Retina (tissue), 1 donor: ENCODE measurements around the gene SESN1.
"Not testable (repeated sequence)": the region's sequence is repeated elsewhere in the genome, so short reads cannot be mapped to it uniquely, and the experiment has no call there.

Experiments used
- DNase-seq: peaks from one replicate; pipeline ENCODE4 v3.0.0-alpha.2; 2016

SESN1 gene

DNA sequence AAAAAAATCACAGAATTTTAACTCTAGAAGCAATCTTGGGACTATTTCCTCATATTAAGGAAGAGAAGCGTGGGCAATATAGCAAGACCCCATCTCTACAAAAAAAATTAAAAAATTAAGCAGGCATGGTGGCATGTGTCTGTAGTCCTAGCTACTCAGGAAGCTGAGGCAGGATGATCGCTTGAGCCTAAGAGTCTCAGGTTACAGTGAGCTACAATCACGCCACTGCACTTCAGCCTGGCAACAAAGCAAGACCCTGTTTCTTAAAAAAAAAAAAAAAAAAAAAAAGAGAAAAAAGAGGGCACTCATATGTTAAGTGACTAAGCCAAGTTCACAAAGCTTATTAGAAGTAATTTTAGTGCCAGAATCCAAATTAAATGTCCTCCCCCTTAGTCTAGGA, 100.8 kb downstream of the SESN1 start:
- DNase-seq: no peak

DNA sequence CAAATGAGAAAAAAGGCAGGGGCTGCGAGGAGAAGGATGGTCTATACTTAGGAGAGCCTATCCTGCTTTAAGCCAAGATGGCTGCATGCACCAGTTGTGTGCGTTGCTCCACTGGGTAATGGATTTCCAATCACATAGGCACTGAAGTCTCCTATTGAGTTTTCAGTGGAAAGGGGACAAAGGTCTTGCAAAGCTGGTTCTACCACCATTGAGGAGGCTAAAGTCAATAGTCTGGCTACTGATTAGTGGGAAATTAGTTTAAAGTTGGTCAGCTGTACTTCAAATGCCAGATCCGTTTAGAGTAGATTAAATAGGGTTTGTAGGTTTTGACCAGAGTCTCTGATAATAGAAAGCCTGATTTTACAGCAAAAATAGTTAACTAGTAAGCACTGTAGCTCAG, 104.9 kb downstream of the SESN1 start:
- no peak for DNase-seq

DNA sequence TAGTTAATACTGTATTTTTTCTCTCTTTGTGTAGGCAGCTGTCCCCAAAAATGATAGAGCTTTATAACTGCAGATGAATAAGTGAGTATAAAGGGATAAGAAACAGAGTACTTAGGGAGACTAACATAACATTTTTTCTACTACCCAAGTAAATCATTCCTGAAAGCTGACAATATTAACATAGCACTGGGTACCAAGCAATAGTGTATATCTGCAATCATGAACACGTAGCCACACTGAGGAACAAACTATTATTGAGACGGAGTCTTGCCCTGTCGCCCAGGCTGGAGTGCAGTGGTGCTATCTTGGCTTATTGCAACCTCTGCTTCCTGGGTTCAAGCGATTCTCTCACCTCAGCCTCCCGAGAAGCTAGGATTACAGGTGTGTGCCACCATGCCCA, 105.9 kb downstream of the SESN1 start:
- no peak for DNase-seq

DNA sequence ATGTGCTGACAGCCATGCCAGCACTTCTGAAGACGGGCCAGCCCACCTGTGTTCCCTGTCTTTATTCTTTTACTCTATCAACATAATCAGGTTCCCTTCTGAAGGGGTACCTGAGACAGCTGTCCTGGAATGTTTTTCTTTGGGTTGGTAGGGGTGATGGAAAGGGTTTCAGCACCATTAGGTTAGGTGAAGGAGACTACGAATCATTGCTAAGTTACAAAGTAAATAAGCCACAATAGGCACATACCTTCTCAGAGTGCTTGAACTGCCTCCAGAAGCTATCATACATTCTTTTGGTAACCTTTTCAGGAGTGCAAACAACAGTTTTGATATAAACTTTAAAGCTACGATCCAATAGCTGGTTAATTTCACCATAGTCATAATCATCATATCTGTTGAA, 106.3 kb downstream of the SESN1 start:
- DNase-seq: no peak

DNA sequence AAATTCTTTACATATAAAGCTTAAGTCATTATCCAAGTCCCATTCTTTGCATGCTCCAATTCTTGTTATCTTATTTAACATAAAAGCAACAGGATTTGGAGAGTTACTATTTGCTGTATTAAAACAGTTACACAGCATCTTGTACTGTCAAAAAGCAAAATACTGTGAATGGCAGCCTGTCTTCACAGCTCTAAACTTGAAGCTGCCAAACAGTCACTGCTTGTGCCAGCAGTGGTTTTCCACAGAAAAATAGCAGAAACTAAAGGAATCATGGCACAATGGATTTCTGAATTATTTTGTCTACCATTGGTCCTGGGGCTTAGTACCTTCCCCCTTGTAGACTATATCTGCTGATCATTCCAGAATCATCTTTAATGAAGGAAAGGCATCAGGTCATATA, 107.5 kb downstream of the SESN1 start:
- DNase-seq: no peak

DNA sequence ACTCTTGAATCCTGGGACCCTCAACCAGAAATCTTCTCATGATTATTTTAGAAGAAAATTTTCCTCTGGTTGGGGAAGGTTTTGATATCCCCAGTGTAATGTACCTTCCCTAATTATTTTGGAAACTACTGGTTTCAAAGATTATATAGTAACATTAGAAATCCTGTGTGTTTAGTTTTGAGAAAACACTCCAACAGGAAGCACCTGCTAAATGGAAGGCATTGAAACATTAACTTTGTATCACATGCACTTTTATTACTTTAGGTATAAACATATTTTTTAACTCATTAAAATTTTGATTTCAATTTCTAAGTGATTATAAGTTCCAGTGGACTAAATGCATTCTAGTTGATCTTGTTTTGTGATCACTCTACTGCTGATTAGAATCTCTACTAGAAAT, 109.3 kb downstream of the SESN1 start:
- no peak for DNase-seq

DNA sequence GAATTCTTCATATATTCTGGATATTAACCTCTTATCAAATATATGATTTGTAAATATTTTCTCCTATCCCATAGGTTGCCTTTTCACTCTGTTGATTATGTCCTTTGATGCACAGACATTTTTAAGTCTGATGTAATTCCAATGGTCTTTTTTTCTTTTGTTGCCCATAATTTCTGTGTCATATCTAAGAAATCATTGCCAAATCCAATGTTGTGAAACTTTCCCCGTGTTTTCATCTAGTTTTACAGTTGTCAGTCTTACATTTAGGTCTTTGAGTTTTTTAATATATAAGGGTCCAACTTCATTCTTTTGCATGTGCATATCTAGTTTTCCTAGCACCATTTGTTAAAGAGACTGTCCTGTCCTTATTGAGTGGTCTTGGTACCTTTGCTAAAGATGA, 111.5 kb downstream of the SESN1 start:
- no peak for DNase-seq

DNA sequence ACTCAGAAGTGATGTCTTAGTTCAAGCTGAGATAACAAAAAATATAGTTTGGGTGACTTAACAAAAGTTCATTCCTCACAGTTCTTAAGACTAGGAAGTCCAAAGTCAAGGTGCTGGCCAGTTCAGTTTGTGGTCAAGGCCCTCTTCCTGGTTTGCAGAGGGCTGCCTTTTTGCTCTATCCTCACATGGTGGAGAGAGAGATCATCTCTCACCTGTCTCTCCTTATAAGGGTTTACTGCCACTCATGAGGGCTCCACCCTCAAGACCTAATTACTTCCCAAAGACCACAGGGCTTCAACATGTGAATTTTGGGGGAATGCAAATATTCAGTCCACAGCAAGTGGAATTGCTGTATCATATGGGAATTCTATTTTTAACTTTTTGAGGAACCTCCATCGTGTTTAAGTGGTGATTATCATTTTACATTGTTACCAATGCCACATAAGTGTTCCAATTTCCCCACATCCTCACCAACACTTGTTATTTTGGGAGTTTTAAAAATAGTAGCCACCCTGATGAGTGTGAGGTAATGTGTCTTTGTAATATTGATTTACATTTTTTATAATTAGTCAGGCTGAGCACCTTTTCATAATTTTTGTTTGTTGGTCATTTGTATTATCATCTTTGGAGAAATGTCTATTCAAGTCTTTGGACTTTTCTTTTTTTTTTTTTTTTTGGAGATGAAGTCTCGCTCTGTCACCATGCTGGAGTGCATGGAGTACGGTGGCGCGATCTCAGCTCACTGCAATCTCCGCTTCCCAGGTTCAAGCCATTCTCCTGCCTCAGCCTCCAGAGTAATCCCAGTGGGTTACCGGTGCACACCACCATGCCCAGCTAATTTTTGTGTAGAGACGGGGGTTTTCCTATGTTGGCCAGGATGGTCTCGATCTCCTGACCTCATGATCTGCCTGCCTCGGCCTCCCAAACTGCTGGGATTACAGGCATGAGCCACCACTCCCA, 112.2 kb downstream of the SESN1 start:
- no peak for DNase-seq

DNA sequence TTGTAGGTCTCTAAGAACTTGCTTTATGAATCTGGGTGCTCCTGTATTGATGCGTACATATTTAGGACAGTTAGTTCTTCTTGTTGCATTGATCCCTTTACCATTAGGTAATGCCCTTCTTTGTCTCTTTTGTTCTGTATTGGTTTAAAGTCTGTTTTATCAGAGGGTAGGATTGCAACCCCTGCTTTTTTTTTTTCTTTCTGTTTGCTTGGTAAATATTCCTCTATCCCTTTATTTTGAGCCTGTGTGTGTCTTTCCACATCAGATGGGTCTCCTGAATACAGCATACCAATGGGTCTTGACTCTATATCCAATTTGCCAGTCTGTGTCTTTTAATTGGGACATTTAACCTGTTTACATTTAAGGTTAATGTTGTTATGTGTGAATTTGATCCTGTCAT, 116.0 kb downstream of the SESN1 start:
- DNase-seq: not testable (repeated sequence)

DNA sequence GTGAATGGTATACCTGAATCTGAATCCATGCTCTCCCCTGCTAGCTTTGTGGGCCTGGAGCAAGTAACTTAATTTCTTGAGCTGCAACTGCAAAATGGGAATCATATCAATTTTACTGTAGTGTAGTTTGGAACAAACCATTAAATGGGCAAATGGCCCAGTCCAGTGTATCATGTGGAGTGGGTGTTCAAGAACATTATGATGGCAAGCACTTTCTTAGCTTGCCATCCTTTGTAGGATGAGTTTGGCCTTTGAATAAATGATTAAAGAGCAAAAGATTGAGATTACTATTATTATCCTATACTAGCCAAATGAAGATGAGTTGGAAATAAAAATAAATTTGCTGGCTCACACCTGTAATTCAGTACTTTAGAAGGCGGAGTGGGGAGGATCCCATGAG, 120.4 kb downstream of the SESN1 start:
- no peak for DNase-seq

DNA sequence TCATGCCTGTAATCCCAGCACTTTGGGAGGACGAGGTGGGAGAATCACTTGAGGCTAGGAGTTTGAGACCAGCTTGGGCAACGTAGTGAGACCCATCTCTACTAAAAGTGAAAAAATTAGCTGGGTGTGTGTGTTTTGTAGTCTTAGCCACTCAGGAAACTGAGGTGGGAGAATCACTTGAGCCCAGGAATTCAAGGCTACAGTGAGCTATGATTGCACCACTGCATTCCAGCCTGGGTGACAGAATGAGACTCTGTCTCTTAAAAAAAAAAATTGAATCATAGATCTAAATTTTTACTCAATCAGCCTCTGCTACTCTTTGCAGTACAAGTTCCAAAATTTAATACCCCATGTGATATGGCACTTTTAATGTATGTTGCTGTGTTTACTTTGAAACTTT, 124.9 kb downstream of the SESN1 start:
- DNase-seq: no peak

DNA sequence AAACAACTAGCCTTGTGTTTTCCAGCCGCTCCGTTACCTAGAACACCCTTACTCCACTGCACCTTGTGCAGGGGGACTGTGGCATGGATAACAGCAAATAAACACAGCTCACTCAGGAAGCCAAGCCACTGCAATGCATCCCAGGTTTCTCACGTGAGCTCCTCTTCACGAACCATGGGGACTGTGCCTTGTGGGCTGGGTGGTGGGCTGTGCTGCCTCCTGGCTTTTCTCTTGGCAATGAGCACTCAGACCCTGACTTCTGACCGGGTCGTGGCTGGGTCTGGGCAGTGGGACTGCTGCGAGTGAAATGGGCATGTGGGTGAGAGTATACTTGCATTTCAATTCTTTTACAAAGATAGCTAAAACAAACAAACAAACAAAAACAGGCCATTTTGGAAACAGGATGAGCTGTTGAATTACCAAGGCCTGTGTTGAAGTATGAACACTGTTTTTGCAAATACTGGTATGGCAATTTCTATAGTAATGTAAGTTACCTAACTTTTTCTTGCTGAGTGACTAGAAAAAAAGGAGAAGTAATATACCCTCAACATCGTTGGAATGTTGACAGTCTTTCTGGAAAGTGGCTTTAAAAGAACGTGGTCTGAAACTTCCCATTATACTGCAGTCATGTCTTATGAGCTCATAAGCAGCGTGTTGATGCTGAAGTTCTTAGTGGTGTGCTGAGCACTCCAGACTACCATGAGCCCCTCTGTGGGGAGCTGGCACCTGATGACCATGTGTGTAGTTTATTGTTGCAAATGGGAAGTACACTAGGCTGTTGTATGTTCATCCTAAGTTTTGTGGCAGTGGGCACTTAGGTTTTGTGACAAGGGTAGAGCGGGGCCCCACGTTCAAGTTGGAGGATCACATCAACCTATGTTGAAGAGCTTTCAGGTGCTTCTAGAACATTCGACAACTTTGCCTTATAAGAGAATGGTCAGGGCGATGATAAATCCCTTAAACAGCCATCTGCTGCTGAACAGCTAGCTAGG, 126.0 kb downstream of the SESN1 start:
- DNase-seq: no peak

DNA sequence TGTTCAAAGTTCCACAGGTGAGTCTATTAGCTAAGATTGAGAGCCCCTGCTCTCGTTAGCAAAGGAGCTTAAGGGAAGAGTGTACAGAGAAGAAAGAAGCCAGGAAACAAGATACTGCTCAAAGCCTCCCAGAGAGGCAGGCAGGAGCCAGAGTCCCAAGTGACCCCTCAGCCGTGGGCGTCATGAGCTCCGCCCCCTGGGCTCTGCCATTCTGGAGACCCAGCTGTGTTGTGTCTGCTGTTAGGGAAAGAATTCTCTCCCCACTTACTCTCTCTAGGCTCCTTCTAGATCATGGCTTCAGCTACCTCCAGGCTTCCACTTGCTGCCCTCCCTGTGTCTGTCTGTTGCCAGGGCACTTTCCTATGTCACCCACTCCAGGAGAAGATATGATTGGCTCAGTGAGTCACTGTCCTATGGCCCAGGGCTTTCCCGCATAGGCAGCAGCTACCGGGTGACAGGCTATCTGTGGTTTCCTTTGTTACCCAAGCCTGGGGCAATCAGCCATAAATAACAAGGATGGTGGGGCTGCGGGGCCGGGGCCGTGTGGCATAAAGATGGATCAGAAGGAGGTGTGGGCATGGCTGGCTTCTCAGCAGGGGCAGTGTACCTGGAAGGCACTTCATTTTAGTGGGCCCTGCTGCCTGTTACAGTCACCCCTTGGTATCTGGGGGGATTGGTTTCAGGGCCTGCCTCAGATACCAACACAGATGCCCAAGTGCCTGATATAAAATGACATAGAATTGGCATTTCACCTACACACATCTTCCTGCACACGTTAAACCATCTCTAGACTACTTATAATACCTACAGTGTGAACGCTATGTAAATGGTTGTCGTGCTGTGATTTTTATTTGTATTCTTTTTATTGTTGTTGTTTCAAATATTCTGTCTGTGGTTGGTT, 127.5 kb downstream of the SESN1 start:
- DNase-seq: peak; percentile 69

DNA sequence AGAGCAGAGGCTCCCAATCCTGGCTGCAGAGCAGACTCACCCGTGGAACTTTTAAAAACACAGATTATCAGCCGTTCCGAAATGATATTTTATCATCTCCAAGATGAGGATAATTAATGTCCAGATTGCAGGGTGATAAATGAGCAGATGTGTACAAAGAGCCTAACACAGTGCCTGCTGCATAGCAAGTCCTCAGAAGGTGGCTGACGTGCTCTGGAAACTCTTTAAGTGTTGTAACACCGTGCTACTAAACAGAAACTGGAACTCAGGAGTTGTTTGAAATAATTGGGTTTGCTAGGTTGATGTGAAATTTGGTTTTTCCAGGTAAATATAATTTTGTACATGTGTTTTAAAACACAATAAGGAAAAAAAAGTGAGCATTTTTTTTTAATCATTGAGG, 128.4 kb downstream of the SESN1 start:
- no peak for DNase-seq

DNA sequence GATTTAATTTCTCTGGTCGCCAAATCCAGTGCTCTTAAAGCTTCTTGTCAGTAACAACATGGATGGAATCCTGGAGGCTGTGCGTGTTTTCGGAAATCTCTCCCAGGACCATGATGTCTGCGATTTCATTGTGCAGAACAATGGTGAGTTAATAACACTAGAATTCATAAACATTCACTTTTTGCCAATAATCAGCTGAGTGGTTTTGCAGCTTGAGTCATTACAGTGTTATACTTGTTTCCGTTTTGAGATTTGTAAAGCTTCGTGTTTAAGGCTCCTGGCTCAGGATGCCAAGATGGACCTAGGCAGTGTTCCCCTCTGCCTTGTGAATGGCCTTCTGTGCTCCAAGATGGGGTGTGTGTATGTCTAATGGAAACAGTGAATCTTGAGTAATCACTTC, 132.7 kb downstream of the SESN1 start:
- DNase-seq: no peak

DNA sequence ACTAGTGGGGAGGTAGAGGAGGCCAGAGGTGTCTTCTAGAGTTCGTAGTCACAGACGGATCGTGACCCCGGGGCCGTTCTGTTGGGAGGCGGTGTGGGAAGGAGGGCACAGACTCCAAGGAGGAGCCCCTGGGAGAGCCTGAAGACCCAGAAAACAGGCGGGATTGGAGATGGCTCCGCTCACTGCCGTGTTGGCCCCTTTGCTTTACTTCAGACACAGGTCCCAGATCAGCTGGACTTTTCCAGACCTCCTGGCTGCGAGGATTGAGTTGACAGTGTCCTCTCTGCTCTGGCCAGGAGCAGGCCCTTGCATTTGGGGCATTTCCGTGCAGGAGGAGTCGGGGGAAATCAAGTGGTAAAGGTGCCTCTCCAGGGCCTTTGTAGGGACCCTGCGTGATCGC, 133.6 kb downstream of the SESN1 start:
- no peak for DNase-seq

DNA sequence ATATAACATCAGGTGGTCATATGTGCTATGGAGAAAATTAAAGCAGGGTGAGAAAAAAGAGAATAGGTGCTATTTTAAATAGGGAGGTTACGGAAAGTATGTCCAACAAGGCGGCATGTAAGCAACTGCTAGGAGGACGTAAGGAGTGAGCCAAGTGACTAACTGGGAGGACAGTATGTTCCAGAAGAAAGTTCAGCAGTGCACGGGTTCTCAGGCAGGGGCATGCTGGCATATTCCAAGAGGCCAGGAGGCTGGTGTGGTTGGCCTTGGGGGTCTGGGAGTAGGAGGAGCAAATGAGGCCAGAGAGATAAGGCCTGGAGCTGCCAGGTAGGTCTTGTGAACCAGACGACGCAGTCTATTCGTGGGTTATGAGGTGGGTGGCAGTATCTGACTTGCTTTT, 134.0 kb downstream of the SESN1 start:
- DNase-seq: no peak

DNA sequence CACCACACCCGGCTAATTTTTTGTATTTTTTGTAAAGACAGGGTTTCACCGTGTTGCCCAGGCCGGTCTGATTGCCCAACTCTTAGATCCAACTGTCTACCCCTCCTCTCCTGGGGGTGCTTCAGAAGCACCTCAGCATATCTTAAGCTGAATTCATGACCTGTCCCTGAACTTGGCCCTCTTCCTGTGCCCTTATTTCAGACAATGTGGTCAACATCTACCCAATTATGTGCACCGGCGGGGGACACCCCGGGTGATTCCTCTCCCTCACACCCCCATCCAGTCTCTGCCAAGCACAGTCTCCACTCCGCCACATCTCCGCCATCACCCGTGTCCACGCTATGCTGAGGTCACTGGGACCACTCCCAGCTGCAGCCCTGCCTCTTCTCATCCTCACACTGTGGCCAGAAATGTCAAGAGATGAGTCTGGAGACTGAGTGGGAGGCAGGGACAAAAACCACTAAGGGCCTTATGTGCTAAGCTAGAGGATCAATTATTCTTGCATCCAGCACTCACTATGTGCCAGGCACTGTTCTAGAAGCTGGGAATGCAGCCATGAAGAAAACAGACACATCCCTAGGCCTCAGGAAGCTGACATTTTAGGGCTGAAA, 134.6 kb downstream of the SESN1 start:
- DNase-seq: no peak

DNA sequence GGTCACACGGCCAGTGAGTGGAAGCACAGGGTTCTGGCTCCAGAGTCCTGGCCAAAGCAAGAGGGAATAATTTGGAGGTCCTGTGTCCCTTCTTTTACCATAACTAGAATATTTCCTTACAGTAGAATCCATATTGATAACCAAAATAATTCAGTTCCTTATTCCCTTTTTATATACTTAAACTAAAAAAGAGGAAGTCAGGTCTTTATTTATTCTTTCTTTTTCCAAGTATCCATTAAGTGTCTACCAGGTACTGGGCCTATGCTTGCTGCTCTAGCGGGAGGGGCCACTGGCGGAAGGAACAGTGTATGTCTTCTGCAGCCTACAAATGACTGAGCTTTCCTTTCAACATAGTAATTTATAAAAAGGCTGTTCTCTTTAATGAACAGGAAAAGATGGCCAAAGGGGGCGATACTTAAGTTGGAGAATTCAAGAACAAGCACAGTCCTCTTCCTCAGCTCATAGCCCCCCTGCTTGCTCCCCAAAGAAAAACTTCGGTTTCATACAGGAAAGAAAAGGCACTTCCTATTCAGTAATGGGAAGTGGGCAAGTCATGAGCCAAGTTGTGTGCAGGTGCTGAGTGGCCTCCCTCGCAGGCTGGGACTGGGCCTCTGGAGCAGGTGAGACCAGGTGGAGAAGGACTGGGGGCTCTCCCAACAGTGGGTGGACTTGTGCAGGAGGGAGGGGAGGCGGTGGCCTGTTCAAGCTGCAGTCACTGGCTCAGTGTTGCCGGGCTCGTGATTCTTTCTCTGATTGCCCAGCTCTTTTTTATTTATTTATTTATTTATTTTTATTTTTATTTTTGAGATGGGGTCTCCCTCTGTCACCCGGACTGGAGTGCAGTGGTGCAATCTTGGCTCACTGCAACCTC, 135.5 kb downstream of the SESN1 start:
- DNase-seq: no peak

DNA sequence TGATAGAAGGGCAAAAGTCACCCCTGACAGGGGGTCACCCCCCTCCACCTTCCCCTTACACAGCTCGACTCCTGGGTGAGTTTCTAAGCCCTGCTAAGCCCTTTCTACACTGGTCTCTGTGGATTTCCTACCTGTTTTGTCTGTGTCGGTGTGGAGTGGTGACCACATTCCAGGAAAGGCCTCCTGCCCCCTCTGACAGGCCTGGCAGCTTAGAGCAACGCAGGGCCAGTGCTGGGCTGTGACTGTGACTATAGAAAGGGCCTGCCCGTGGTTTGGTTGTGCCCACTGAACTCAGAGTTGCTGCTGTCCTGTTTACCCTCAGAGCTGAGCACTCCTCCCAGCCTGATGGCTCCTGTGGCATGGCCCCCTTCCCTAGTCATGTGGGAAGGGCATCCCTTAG, 137.4 kb downstream of the SESN1 start:
- no peak for DNase-seq

DNA sequence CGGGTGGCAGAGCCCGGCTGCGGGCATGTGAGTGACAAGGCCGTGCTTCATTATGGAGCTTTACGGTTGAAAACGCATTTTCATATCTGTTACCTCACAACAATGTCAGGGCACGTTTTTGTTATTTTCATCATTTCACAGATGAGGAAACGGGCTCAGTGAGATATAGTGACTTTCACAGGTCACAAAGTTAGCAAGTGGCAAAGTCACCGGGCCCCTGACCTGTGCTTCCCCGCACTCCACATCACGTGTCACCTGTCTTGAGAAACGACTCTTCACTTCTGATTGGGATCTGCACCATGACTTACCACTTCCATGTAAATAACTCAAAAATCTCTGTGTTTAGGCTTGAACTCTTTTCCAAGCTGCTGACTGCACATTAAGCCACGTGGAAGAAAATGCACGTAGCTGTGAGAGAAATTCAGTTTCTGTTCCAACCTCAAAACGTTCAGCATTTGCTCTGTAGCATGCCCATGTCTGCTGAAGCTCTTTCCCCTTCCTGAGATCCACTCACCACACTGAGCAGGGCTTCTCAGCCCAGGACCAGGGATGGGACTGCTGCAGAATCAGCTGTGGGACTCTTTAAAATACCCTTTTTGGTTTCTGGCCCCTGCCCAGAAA, 139.2 kb downstream of the SESN1 start:
- no peak for DNase-seq
